ENCODE measurements around the gene CLK1. TPM values are rescaled to one million over a fixed set of nuclear protein-coding genes. Genes with fewer than 3 reads are reported as not detected.

The CLK1 gene
- total RNA-seq, 1 experiment from 2014 or later: 57.0 TPM

- Histone ChIP-seq H3K4me3 (no peak overlapping the region), H3K27me3 (ENCODE audit: insufficient read depth, low read depth) (no peaks in the 10 kb centered on the region), H3K9me2 (ENCODE audit: insufficient read depth) (no peaks in the 10 kb centered on the region), H3K27ac (no peak overlapping the region), H3K9me3 (ENCODE audit: insufficient read depth, low read depth) (no peaks in the 10 kb centered on the region), H2AFZ (no peak overlapping the region), H3K4me1 (replicated peaks; ENCODE audit: insufficient read depth) (no peaks in the 10 kb centered on the region), H4K20me1 (ENCODE audit: insufficient read depth) (no peaks in the 10 kb centered on the region), H3K36me3 (ENCODE audit: low read depth) (no peaks in the 10 kb centered on the region), H3K79me2 (ENCODE audit: low read depth) (no peaks in the 10 kb centered on the region), H3F3A (ENCODE audit: insufficient read depth, low read depth) (peaks cover 10% of the 10 kb centered on the region; the same call in 1 of the 2 replicates), H3K4me2 (no peak overlapping the region)
- POLR2A ChIA-PET (ENCODE audit: unreplicated experiment): no interaction called here
- intact Hi-C loops (cut with micrococcal nuclease; ENCODE audit: unreplicated experiment): no loop called here
- TF ChIP-seq CTCF (conservative IDR thresholded peaks at IDR 0.05): no peak
- no peak for TF ChIP-seq EZH2 (IDR thresholded peaks at IDR 0.05; ENCODE audit: low read depth)
- BruUV-seq (replicated peaks): no TSS peak
- CTCF ChIA-PET: no interaction called here
- no peak for DNase-seq
These were observed 19.3 kb downstream of the CLK1 start for GRCh38 chr2:200845194-200845593.

GRCh38 chr2:200843993-200844948, 20.2 kb downstream of the CLK1 start:
- Histone ChIP-seq H3K36me3 (ENCODE audit: low read depth) (no peaks in the 10 kb centered on the region), H2AFZ (no peak overlapping the region), H3K9me2 (ENCODE audit: insufficient read depth) (no peaks in the 10 kb centered on the region), H3K27ac (no peak overlapping the region), H4K20me1 (ENCODE audit: insufficient read depth) (no peaks in the 10 kb centered on the region), H3F3A (ENCODE audit: insufficient read depth, low read depth) (peaks cover 12% of the 10 kb centered on the region), H3K9me3 (ENCODE audit: insufficient read depth, low read depth) (no peaks in the 10 kb centered on the region), H3K4me1 (replicated peaks; ENCODE audit: insufficient read depth) (peaks cover 8% of the 10 kb centered on the region), H3K79me2 (ENCODE audit: low read depth) (no peaks in the 10 kb centered on the region), H3K27me3 (ENCODE audit: insufficient read depth, low read depth) (no peaks in the 10 kb centered on the region), H3K4me2 (no peak overlapping the region), H3K4me3 (no peak overlapping the region)
- no peak for DNase-seq
- TF ChIP-seq EZH2 (IDR thresholded peaks at IDR 0.05; ENCODE audit: low read depth) (no peak), CTCF (conservative IDR thresholded peaks at IDR 0.05) (no peak)
- no TSS peak for BruUV-seq (replicated peaks)
- intact Hi-C loops (cut with micrococcal nuclease; ENCODE audit: unreplicated experiment): no loop called here
- ChIA-PET POLR2A (ENCODE audit: unreplicated experiment) (no interaction called here), CTCF (no interaction called here)

GRCh38 chr2:200839513-200839912, 24.9 kb downstream of the CLK1 start:
- BruUV-seq (replicated peaks): no TSS peak
- Histone ChIP-seq H3K4me3 (no peak overlapping the region), H3K36me3 (ENCODE audit: low read depth) (no peaks in the 10 kb centered on the region), H2AFZ (no peak overlapping the region), H3K4me1 (replicated peaks; ENCODE audit: insufficient read depth) (peaks cover 11% of the 10 kb centered on the region), H4K20me1 (ENCODE audit: insufficient read depth) (no peaks in the 10 kb centered on the region), H3K9me3 (ENCODE audit: insufficient read depth, low read depth) (peaks cover 19% of the 10 kb centered on the region), H3K79me2 (ENCODE audit: low read depth) (no peaks in the 10 kb centered on the region), H3K27me3 (ENCODE audit: insufficient read depth, low read depth) (no peaks in the 10 kb centered on the region), H3K9me2 (ENCODE audit: insufficient read depth) (no peaks in the 10 kb centered on the region), H3F3A (ENCODE audit: insufficient read depth, low read depth) (peaks cover 12% of the 10 kb centered on the region), H3K4me2 (peak overlapping the region; percentile 4; the same call in 1 of the 2 replicates), H3K27ac (peak overlapping the region; percentile 71)
- ChIA-PET POLR2A (ENCODE audit: unreplicated experiment) (no interaction called here), CTCF (interaction anchor here (0.6 to 0.7 kb wide), 2 partner anchors 15 to 772 kb away, joined by 3 to 6 read pairs; no protein-coding TSS in a partner anchor)
- intact Hi-C loops (cut with micrococcal nuclease; ENCODE audit: unreplicated experiment): no loop called here
- TF ChIP-seq CTCF (conservative IDR thresholded peaks at IDR 0.05): no peak
- TF ChIP-seq EZH2 (IDR thresholded peaks at IDR 0.05; ENCODE audit: low read depth): no peak
- DNase-seq: peak; percentile 17 to 82

Data from PC-9 (cell line).